Head of caudate nucleus (tissue), 42 donors: Measurements from ENCODE around the gene EPAS1.
A peak's percentile ranks its signal among the peaks of the same experiment; 100 is the strongest.

ENCODE experiments used
- DNase-seq, 42 donors: peaks; one replicate each; pipeline versions ENCODE4 v3.0.0 to v3.0.0-alpha.2; 2020 to 2021; ENCODE audit warnings: mixed read lengths in 7 of 42
- intact Hi-C: fragments of 100-400 bp; cut with DNase I; formaldehyde crosslinking; loops from one replicate; pipeline ENCODE4 v1.15.0; 2022

Gene EPAS1

GRCh38 chr2:46333912-46334311 lies 36.7 kb downstream of the EPAS1 start:
- DNase-seq: peak in 3 of 42 donors; percentile 5 to 28 (median 18)
- intact Hi-C loops: no loop called here

DNA sequence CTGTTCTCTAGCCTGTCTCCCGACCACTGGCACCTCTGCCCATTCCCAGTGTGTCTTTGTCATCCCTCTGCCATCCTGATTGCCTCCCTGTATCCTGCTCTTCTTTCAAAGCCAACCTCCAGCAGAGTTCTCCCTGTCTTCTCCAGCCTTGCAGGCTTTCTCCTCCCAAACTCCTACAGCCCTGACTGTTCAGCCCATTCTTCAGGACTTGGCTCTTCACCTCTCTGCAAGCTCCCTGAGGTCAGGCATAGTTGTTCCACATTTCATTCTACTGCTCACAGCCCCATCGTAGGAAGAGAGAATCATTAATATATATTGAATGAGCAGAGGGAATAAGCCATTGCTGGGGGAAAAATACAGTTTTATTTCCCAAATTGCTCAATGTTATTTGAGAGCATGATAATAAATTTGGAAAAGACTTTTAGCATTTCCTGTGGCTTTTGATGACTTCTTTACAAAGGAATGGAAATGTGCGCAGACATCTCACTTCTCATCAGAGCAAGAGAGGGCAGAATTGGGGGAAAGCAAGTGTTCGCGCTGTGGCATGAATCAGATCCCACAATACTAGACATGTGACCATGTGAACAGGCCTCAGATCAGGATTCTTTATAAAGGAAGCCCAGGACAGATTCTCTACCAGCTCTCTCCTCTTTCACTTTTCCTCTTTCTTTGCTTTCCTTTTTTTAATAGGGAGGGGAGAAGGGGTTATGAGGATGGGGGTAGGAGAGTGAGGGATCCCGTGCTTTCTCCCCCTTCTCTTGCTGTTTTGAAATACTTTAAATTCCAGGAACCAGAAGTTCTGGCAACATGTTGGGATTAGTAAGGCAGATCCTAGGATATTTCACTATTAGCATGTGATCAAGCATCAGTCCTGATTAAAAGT lies 37.4 kb downstream of the EPAS1 start:
- intact Hi-C loops: no loop called here
- no peak for DNase-seq

- intact Hi-C loops: no loop called here
- peak in 39 of 42 donors; percentile 11 to 78 (median 51) for DNase-seq
These were observed 38.4 kb downstream of the EPAS1 start for GRCh38 chr2:46335391-46336282.

DNA sequence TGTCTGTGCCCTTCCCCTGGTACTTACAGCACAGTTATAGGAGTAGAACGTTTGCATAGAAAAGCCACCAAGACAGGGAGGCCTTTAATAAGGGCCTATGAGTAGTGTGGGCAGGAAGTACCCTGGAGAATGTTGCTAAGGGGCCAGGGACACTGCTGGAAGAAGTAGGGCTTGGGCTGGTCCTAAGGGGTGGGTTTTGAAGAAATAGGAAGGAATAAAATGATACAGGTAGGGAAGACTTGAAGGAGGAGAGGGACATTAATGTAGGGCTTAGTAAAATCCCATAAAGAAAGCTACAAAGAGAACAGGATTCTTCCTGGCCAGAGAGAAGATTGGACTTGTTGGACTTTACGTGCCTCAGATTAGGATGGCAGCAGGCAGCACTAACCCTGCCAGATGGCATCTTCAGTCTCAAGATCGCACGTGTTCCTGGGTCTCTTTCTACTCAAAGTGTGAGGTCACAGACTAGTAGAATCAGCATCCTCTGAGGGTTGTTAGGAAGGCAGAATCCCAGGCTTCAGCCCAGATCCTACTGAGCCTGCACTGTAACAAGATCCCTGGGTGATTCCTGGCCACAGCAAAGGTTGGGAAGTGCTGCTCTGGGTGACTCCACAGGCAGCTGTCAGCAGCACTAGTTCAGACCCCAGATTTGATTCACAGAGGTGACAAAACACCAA lies 39.2 kb downstream of the EPAS1 start:
- intact Hi-C loops: no loop called here
- no peak for DNase-seq

GRCh38 chr2:46337208-46337994 lies 40.2 kb downstream of the EPAS1 start:
- intact Hi-C loops: no loop called here
- DNase-seq: no peak

DNA sequence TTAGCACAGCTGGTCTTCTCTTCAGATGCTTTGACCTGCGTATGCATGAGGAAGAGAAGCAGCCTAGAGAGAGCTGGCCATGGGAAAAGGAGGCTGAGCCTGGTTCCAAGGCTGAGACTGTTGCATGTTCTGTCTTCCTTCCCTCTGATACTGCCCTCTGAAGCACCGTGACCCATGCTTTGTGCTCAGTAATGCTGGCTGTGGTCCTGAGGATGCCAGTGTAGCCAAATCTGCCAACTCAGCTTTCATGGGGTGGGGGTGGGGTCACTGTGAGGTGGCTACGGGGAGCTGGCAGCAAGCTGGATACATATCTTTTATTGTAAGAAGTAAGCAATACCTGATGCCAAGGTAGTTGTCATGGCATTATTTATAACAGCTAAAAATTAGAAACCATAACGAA lies 41.5 kb downstream of the EPAS1 start:
- intact Hi-C loops: no loop called here
- no peak for DNase-seq

DNA sequence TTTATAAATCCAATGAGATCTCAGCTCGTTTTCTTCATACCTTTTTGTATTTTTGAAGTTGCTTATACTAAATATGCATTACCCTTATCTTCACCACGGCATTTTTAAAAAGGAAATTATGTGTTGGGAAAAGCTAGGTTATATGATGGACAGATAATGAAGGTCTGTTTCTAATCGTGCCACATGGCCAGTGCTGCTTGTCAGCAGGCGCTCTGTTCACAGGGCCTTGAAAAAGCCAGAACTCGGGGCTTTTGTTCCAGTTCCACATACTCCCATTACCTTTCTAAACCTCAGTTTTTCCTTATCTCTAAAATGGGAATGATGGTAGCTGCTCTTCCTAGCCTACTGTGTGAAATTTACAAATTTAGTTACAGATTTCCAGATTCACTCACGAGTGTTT lies 42.0 kb downstream of the EPAS1 start:
- intact Hi-C loops: no loop called here
- DNase-seq: no peak

GRCh38 chr2:46339676-46340459 lies 42.7 kb downstream of the EPAS1 start:
- intact Hi-C loops: no loop called here
- no peak for DNase-seq

DNA sequence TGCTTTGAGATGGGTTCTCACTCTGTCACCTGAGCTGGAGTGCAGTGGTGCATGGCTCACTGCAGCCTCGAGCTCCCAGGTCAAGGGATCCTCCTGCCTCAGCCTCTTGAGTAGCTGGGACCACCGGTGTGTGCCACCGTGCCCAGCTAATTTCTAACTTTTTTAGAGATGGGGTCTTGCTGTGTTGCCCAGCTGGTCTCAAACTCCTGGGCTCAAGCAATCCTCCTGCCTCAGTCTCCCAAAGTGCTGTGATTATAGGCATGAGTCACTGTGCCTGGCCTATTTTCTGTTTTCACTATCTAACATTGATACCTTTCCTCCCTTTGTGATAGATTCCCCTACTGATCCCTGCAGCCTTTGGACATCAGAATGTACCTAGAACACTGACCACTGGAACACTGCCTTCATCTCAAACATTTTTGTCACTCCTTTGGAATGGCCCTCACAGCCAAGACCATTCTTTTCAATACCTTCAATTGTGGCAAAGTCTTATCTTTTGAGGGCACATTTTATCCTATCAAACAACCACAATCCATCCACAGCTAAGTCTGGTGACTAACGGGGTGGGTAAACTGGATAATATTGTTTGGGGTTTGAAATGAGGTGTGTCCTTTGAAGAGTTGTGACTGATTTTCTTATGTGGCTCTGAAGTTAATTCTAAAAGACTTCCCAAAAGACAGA lies 43.7 kb downstream of the EPAS1 start:
- no peak for DNase-seq
- intact Hi-C loops: no loop called here

GRCh38 chr2:46342566-46343315 lies 45.5 kb downstream of the EPAS1 start:
- intact Hi-C loops: no loop called here
- DNase-seq: no peak

GRCh38 chr2:46344706-46345105 lies 47.5 kb downstream of the EPAS1 start:
- intact Hi-C loops: no loop called here
- no peak for DNase-seq

- no peak for DNase-seq
- intact Hi-C loops: no loop called here
These were observed 48.6 kb downstream of the EPAS1 start for GRCh38 chr2:46345775-46346174.

DNA sequence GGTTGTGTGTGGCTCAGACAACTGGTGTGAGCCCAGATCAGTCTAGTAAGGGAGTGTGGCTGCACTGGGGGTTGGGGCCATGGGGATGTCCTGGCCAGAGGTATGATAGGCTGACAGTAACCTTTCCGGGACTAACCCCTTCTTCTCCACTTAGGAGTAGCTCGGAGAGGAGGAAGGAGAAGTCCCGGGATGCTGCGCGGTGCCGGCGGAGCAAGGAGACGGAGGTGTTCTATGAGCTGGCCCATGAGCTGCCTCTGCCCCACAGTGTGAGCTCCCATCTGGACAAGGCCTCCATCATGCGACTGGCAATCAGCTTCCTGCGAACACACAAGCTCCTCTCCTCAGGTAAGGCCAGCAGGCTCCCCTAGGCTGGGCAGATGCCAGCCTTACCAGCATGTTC lies 49.5 kb downstream of the EPAS1 start:
- DNase-seq: no peak

DNA sequence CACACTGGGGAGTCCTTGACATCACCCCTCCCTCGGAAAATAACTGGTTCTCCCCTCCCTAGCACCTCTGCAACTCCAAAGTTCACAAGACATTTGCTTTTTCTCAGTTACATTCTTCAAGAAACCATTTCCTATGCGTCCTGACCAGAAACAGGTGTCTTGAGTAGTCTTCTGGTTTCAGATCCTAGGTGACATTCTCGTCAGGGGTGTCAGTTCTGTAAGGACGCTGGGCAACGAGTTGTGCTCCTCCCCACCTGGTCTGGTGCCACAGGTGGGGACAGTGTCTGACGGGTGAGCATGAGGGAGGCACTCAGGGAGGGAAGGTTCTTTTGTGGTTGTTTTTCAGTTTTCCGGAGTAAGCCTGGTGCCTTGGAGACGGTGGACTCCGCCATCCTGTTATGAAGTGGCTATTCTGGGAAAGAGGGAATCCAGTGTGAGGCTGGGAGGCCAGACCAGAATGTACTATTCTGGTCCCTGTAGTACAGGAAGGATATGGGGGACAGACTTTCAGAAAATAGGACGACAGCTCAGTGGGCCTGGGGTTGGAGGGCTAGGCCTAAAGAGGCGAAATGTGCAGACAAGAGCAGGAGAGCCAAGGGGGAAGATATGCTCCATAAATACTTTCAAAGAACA lies 50.6 kb downstream of the EPAS1 start:
- intact Hi-C loops: no loop called here
- DNase-seq: no peak

More for the DNA sequence above, 49.5 kb downstream of the EPAS1 start:
- intact Hi-C loops: no loop called here

GRCh38 chr2:46349115-46349547 lies 51.9 kb downstream of the EPAS1 start:
- intact Hi-C loops: no loop called here
- no peak for DNase-seq

- no peak for DNase-seq
- intact Hi-C loops: no loop called here
These were observed 53.0 kb downstream of the EPAS1 start for GRCh38 chr2:46350029-46350689.
